Adipocyte (in vitro differentiated cells): Measurements from ENCODE around the gene CRMP1.

Experiments
- DNase-seq: peaks from one replicate; pipeline ENCODE4 v3.0.0-alpha.2; 2015; ENCODE audit warnings: low read depth
- H3K27me3 ChIP-seq: replicated peaks from 2 replicates; pipeline ENCODE4 v1.7.0; 2013; ENCODE audit warnings: mild to moderate bottlenecking, low read length, moderate library complexity; ENCODE audit not compliant: control insufficient read depth, insufficient read depth
- H3K36me3 ChIP-seq: 2 replicates; pipeline ENCODE4 v1.7.0; 2013; ENCODE audit warnings: low read length, mild to moderate bottlenecking, moderate library complexity; ENCODE audit not compliant: control insufficient read depth, insufficient read depth, severe bottlenecking
- H3K4me1 ChIP-seq: 2 replicates; pipeline ENCODE4 v1.7.0; 2013; ENCODE audit warnings: mild to moderate bottlenecking, low read length, moderate library complexity; ENCODE audit not compliant: control insufficient read depth, insufficient read depth
- H3K4me3 ChIP-seq: 2 replicates; pipeline ENCODE4 v1.7.0; 2013; ENCODE audit warnings: mild to moderate bottlenecking, low read length, moderate library complexity
- H3K9ac ChIP-seq: 2 replicates; pipeline ENCODE4 v1.7.0; 2013; ENCODE audit warnings: mild to moderate bottlenecking, low read length, moderate library complexity
- H3K9me3 ChIP-seq: 2 replicates; pipeline ENCODE4 v1.7.0; 2013; ENCODE audit warnings: mild to moderate bottlenecking, low read length, moderate library complexity; ENCODE audit not compliant: control insufficient read depth

CRMP1 gene

GRCh38 chr4:5893004-5893580 is at the start of gene CRMP1:
Gene CRMP1 (minus strand): TSS chr4:5893086. CDS start chr4:5892969, 117 bp downstream.
- DNase-seq, result peak; percentile 8
- peaks cover 72% of the 10 kb centered on the region for H3K27me3 ChIP-seq
- no peaks in the 10 kb centered on the region for H3K4me1 ChIP-seq
- peaks cover 12% of the 10 kb centered on the region for H3K9me3 ChIP-seq
- H3K9ac ChIP-seq, result no peak within 1 kb of the TSS
- H3K36me3 ChIP-seq, result no peaks in the 10 kb centered on the region
- no peak within 1 kb of the TSS for H3K4me3 ChIP-seq

DNA sequence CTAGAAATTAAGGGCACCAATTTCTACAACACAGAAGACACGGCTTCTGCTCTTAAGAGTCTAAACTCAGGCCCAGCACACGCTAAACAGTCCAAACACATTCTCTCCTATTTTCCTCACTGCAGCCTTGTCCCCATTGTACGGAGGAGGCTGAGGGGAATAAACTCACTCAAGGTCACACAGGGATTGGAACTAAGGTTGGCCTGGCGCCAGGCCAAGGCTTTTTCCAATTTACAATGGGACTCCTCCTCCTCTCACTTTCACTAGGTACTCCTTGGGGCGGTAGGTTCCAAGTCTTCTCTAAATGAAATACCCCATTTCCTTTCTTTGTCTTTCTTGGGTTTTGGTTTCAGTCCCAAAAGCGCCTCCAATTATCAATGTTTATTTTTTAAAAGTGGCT is 48.7 kb upstream of the CRMP1 start:
- Histone ChIP-seq H3K9me3 (peaks cover 14% of the 10 kb centered on the region), H3K4me1 (no peaks in the 10 kb centered on the region), H3K27me3 (peaks cover 13% of the 10 kb centered on the region), H3K36me3 (no peaks in the 10 kb centered on the region), H3K9ac (no peak overlapping the region), H3K4me3 (no peak overlapping the region)
- DNase-seq, result no peak

GRCh38 chr4:5940470-5941203 is 47.8 kb upstream of the CRMP1 start:
- no peak for DNase-seq
- Histone ChIP-seq H3K9me3 (peaks cover 7% of the 10 kb centered on the region), H3K4me3 (no peak overlapping the region), H3K36me3 (no peaks in the 10 kb centered on the region), H3K9ac (no peak overlapping the region), H3K27me3 (peaks cover 13% of the 10 kb centered on the region), H3K4me1 (no peaks in the 10 kb centered on the region)

GRCh38 chr4:5933996-5934831 is 41.3 kb upstream of the CRMP1 start:
- DNase-seq, result no peak
- Histone ChIP-seq H3K9me3 (no peaks in the 10 kb centered on the region), H3K4me1 (no peaks in the 10 kb centered on the region), H3K27me3 (peaks cover 51% of the 10 kb centered on the region), H3K4me3 (no peak overlapping the region), H3K9ac (no peak overlapping the region), H3K36me3 (no peaks in the 10 kb centered on the region)

GRCh38 chr4:5933116-5933515 is 40.2 kb upstream of the CRMP1 start:
- Histone ChIP-seq H3K9me3 (no peaks in the 10 kb centered on the region), H3K4me3 (no peak overlapping the region), H3K4me1 (no peaks in the 10 kb centered on the region), H3K36me3 (no peaks in the 10 kb centered on the region), H3K27me3 (peaks cover 62% of the 10 kb centered on the region), H3K9ac (no peak overlapping the region)
- no peak for DNase-seq

DNA sequence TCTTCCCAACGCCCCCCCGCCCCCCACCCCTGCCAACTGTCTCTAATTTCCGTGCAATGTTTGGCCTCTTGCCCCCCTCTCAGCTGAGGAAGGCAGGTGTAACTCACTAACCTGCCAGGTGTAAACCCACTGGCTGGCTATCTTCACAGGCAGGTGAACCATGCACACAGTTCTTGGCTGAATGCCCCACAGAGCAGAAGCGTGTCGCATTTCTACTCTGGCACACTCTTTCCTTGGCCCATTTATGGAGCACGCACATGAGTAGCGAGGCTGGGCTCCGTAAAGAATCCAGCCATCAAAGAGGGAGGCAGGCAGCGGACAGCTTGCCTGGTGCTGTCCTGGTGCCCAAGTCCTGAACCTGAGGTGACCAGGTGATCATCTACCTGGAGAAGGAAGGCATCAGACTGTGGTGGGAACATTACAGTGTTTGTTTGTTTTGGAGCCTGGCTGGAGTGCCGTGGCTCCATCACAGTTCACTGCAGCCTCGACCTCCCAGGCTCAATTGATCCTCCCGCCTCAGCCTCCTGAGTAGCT is 39.2 kb upstream of the CRMP1 start:
- Histone ChIP-seq H3K9ac (no peak overlapping the region), H3K9me3 (no peaks in the 10 kb centered on the region), H3K4me1 (no peaks in the 10 kb centered on the region), H3K4me3 (no peak overlapping the region), H3K36me3 (no peaks in the 10 kb centered on the region), H3K27me3 (peaks cover 72% of the 10 kb centered on the region)
- no peak for DNase-seq

GRCh38 chr4:5931526-5931925 is 38.6 kb upstream of the CRMP1 start:
- no peak overlapping the region for H3K9ac ChIP-seq
- H3K36me3 ChIP-seq, result no peaks in the 10 kb centered on the region
- peaks cover 74% of the 10 kb centered on the region for H3K27me3 ChIP-seq
- no peaks in the 10 kb centered on the region for H3K9me3 ChIP-seq
- no peak overlapping the region for H3K4me3 ChIP-seq
- H3K4me1 ChIP-seq, result no peaks in the 10 kb centered on the region
- DNase-seq, result no peak

GRCh38 chr4:5930876-5931275 is 38.0 kb upstream of the CRMP1 start:
- Histone ChIP-seq H3K4me1 (no peaks in the 10 kb centered on the region), H3K4me3 (no peak overlapping the region), H3K36me3 (no peaks in the 10 kb centered on the region), H3K9ac (no peak overlapping the region), H3K27me3 (peaks cover 78% of the 10 kb centered on the region), H3K9me3 (no peaks in the 10 kb centered on the region)
- DNase-seq, result no peak

GRCh38 chr4:5930456-5930855 is 37.6 kb upstream of the CRMP1 start:
- DNase-seq, result no peak
- Histone ChIP-seq H3K36me3 (no peaks in the 10 kb centered on the region), H3K4me3 (no peak overlapping the region), H3K27me3 (peaks cover 78% of the 10 kb centered on the region), H3K9me3 (no peaks in the 10 kb centered on the region), H3K4me1 (no peaks in the 10 kb centered on the region), H3K9ac (no peak overlapping the region)

GRCh38 chr4:5928844-5929420 is 36.0 kb upstream of the CRMP1 start:
- H3K4me1 ChIP-seq, result no peaks in the 10 kb centered on the region
- no peaks in the 10 kb centered on the region for H3K36me3 ChIP-seq
- no peaks in the 10 kb centered on the region for H3K9me3 ChIP-seq
- no peak overlapping the region for H3K4me3 ChIP-seq
- DNase-seq, result no peak
- H3K9ac ChIP-seq, result no peak overlapping the region
- peaks cover 66% of the 10 kb centered on the region for H3K27me3 ChIP-seq

GRCh38 chr4:5928274-5928673 is 35.4 kb upstream of the CRMP1 start:
- no peak overlapping the region for H3K9ac ChIP-seq
- no peaks in the 10 kb centered on the region for H3K36me3 ChIP-seq
- DNase-seq, result no peak
- peaks cover 59% of the 10 kb centered on the region for H3K27me3 ChIP-seq
- H3K9me3 ChIP-seq, result no peaks in the 10 kb centered on the region
- no peak overlapping the region for H3K4me3 ChIP-seq
- no peaks in the 10 kb centered on the region for H3K4me1 ChIP-seq
